H9 (cell line): ENCODE data around the gene TEX22. TPM values are rescaled to one million over a fixed set of nuclear protein-coding genes. Genes with fewer than 3 reads are reported as not detected.

Experiments
- DNase-seq: peaks from one replicate; pipeline ENCODE4 v3.0.0-alpha.2; 2017
- H2AFZ ChIP-seq: one replicate; pipeline ENCODE4 v1.6.1; 2013; ENCODE audit warnings: mild to moderate bottlenecking, low read length, control low read depth, moderate library complexity
- H2AK5ac ChIP-seq: 2 replicates; pipeline ENCODE4 v1.6.1; 2013; ENCODE audit warnings: low read length, control low read depth, mixed read lengths; ENCODE audit not compliant: insufficient read length
- H2BK120ac ChIP-seq: one replicate; pipeline ENCODE4 v1.6.1; 2013; ENCODE audit warnings: low read depth, mild to moderate bottlenecking, low read length, control low read depth, inconsistent platforms; ENCODE audit not compliant: poor library complexity, severe bottlenecking
- H2BK12ac ChIP-seq: 2 replicates; pipeline ENCODE4 v1.6.1; 2013; ENCODE audit warnings: low read length, control low read depth, mixed read lengths, low read depth; ENCODE audit not compliant: insufficient read length
- H2BK15ac ChIP-seq: 2 replicates; pipeline ENCODE4 v1.6.1; 2013; ENCODE audit warnings: low read depth, low read length, control low read depth
- H2BK20ac ChIP-seq: one replicate; pipeline ENCODE4 v1.6.1; 2013; ENCODE audit warnings: low read depth, mild to moderate bottlenecking, low read length, control low read depth, inconsistent platforms; ENCODE audit not compliant: poor library complexity, severe bottlenecking
- H2BK5ac ChIP-seq: 2 replicates; pipeline ENCODE4 v1.6.1; 2013; ENCODE audit warnings: low read length, control low read depth, mixed read lengths; ENCODE audit not compliant: insufficient read length
- H3K14ac ChIP-seq: 2 replicates; pipeline ENCODE4 v1.6.1; 2013; ENCODE audit warnings: low read length, control low read depth; ENCODE audit not compliant: insufficient read depth
- H3K18ac ChIP-seq: 2 replicates; pipeline ENCODE4 v1.6.1; 2013; ENCODE audit warnings: low read depth, mild to moderate bottlenecking, mixed read lengths, low read length, control low read depth; ENCODE audit not compliant: insufficient read length
- H3K23ac ChIP-seq: 2 replicates; pipeline ENCODE4 v1.6.1; 2013; ENCODE audit warnings: low read length, control low read depth, mixed read lengths, low read depth; ENCODE audit not compliant: insufficient read length
- H3K23me2 ChIP-seq: 2 replicates; pipeline ENCODE4 v1.6.1; 2013; ENCODE audit warnings: low read depth, mild to moderate bottlenecking, mixed read lengths, low read length, control low read depth; ENCODE audit not compliant: insufficient read length, poor library complexity, severe bottlenecking
- H3K27ac ChIP-seq: 2 replicates; pipeline ENCODE4 v1.5.1; 2013; ENCODE audit warnings: low read length, control low read depth, mixed read lengths, low read depth; ENCODE audit not compliant: insufficient read length
- H3K27me3 ChIP-seq: 2 replicates; pipeline ENCODE4 v1.6.1; 2013; ENCODE audit warnings: low read length, control low read depth, inconsistent platforms; ENCODE audit not compliant: insufficient read depth
- H3K4ac ChIP-seq: 2 replicates; pipeline ENCODE4 v1.6.1; 2013; ENCODE audit warnings: low read depth, mild to moderate bottlenecking, control low read depth, inconsistent platforms, low read length, moderate library complexity
- H3K4me1 ChIP-seq: 2 replicates; pipeline ENCODE4 v1.6.1; 2013; ENCODE audit warnings: low read length, control low read depth, inconsistent platforms; ENCODE audit not compliant: insufficient read depth
- H3K4me2 ChIP-seq: 2 replicates; pipeline ENCODE4 v1.6.1; 2013; ENCODE audit warnings: low read length, control low read depth, mixed read lengths; ENCODE audit not compliant: insufficient read length, insufficient read depth
- H3K56ac ChIP-seq: 2 replicates; pipeline ENCODE4 v1.6.1; 2013; ENCODE audit warnings: low read depth, mild to moderate bottlenecking, mixed read lengths, low read length, control low read depth; ENCODE audit not compliant: insufficient read length
- H3K79me1 ChIP-seq: 2 replicates; pipeline ENCODE4 v1.6.1; 2013; ENCODE audit warnings: low read depth, mild to moderate bottlenecking, moderate library complexity, low read length, control low read depth, inconsistent platforms; ENCODE audit not compliant: insufficient read depth, poor library complexity, severe bottlenecking
- H3K79me2 ChIP-seq: 2 replicates; pipeline ENCODE4 v1.6.1; 2013; ENCODE audit warnings: low read length, control low read depth, inconsistent platforms; ENCODE audit not compliant: insufficient read depth
- H3K9ac ChIP-seq: 2 replicates; pipeline ENCODE4 v1.6.1; 2013; ENCODE audit warnings: low read length, control low read depth, mixed read lengths; ENCODE audit not compliant: insufficient read length; ENCODE audit errors: extremely low read depth
- H3K9me3 ChIP-seq: one replicate; pipeline ENCODE4 v1.6.1; 2013; ENCODE audit warnings: low read depth, low read length, inconsistent platforms; ENCODE audit not compliant: control insufficient read depth
- H3T11ph ChIP-seq: one replicate; pipeline ENCODE4 v1.6.1; 2013; ENCODE audit warnings: mild to moderate bottlenecking, low read length, control low read depth, inconsistent platforms
- H4K20me1 ChIP-seq: one replicate; pipeline ENCODE4 v1.6.1; 2013; ENCODE audit not compliant: control insufficient read depth, insufficient read length, insufficient read depth
- H4K5ac ChIP-seq: 2 replicates; pipeline ENCODE4 v1.6.1; 2013; ENCODE audit warnings: low read depth, mild to moderate bottlenecking, mixed read lengths, low read length, control low read depth; ENCODE audit not compliant: insufficient read length
- H4K8ac ChIP-seq: replicated peaks from 2 replicates; pipeline ENCODE4 v1.6.1; 2013; ENCODE audit warnings: low read length, control low read depth, mixed read lengths, low read depth; ENCODE audit not compliant: insufficient read length
- H4K91ac ChIP-seq: 2 replicates; pipeline ENCODE4 v1.6.1; 2013; ENCODE audit warnings: low read depth, mild to moderate bottlenecking, moderate library complexity, mixed read lengths, low read length, control low read depth; ENCODE audit not compliant: insufficient read length
- H3K27ac Mint-ChIP-seq, 3 experiments: 2 replicates in 2 of 3; 3 replicates in 1 of 3; pipeline ENCODE4 v1.8.0; 2020 to 2021; ENCODE audit warnings: mixed read lengths in 3 of 3, mild to moderate bottlenecking in 1 of 3, moderate library complexity in 1 of 3
- H3K27me3 Mint-ChIP-seq: 2 replicates; pipeline ENCODE4 v1.8.0; 2021; ENCODE audit warnings: low read depth, mild to moderate bottlenecking, moderate library complexity, mixed read lengths
- H3K36me3 Mint-ChIP-seq, 3 experiments: 2 replicates in 2 of 3; 3 replicates in 1 of 3; pipeline ENCODE4 v1.8.0; 2020 to 2021; ENCODE audit warnings: low read depth in 3 of 3, mixed read lengths in 3 of 3; ENCODE audit not compliant: insufficient read depth in 1 of 3
- H3K4me1 Mint-ChIP-seq, 2 experiments: 2 replicates each; pipeline ENCODE4 v1.8.0; 2020; ENCODE audit warnings: mixed read lengths in 2 of 2
- H3K4me3 Mint-ChIP-seq, 2 experiments: 2 replicates in 1 of 2; 3 replicates in 1 of 2; pipeline ENCODE4 v1.8.0; 2020 to 2021; ENCODE audit warnings: mild to moderate bottlenecking in 2 of 2, mixed read lengths in 2 of 2, moderate library complexity in 1 of 2
- H3K9me3 Mint-ChIP-seq, 2 experiments: 2 replicates in 1 of 2; 3 replicates in 1 of 2; pipeline ENCODE4 v1.8.0; 2020; ENCODE audit warnings: mild to moderate bottlenecking in 2 of 2, mixed read lengths in 2 of 2, moderate library complexity in 1 of 2
- CTCF ChIP-seq: fragments of 200-600 bp; sonication (generic); conservative IDR thresholded peaks from 3 replicates; pipeline ENCODE4 v1.8.0; 2021; ENCODE audit warnings: antibody characterized with exemption, mild to moderate bottlenecking
- WGBS: extraction: QIAGEN DNeasy Blood & Tissue Kit; methylation state at CpG from one replicate; pipeline ENCODE4 v1.1.7; 2013; ENCODE audit warnings: missing lambda C conversion rate, low lambda C conversion rate, mixed read lengths; ENCODE audit not compliant: insufficient read length; ENCODE audit errors: extremely low coverage; 5-methylcytosine and 5-hydroxymethylcytosine counted together
- total RNA-seq: library from RNA; stranded (reverse); gene quantifications from 2 replicates; pipeline ENCODE4 v1.2.1, GENCODE V29; 2021

TEX22 gene
- total RNA-seq, 1 experiment from 2014 or later: 0.83 TPM

GRCh38 chr14:105348945-105349699 lies 49.2 kb upstream of the TEX22 start:
- peaks cover 8 to 12% of the 10 kb centered on the region in 2 experiments for H3K4me1 Mint-ChIP-seq
- no peak overlapping the region for H3K27ac Mint-ChIP-seq
- no peak overlapping the region for H2BK12ac ChIP-seq
- H3K27me3 Mint-ChIP-seq: no peaks in the 10 kb centered on the region
- no peak overlapping the region for H2AK5ac ChIP-seq
- H3K27ac ChIP-seq: no peak overlapping the region
- no peaks in the 10 kb centered on the region for H3K27me3 ChIP-seq
- no peak overlapping the region for H3K18ac ChIP-seq
- no peak overlapping the region for H3K56ac ChIP-seq
- H3K14ac ChIP-seq: no peak overlapping the region; the same call in 1 of the 2 replicates
- no peak overlapping the region for H3K9ac ChIP-seq
- no peak overlapping the region for H2BK20ac ChIP-seq
- no peaks in the 10 kb centered on the region for H3K4me1 ChIP-seq
- no peak overlapping the region for H3K23ac ChIP-seq
- peaks cover 9 to 12% of the 10 kb centered on the region in 2 experiments; a peak in 3 of 5 replicates for H3K9me3 Mint-ChIP-seq
- WGBS: no CpG with 5 or more reads among the region's 19 CpGs
- no peak overlapping the region for H4K91ac ChIP-seq
- TF ChIP-seq CTCF: no peak
- peaks cover 5 to 7% (median 5%) of the 10 kb centered on the region in 3 experiments; a peak in 6 of 7 replicates for H3K36me3 Mint-ChIP-seq
- DNase-seq: no peak
- no peak overlapping the region for H2BK15ac ChIP-seq
- peaks cover 3% of the 10 kb centered on the region; the same call in 1 of the 2 replicates for H3K79me2 ChIP-seq
- no peak overlapping the region for H2BK5ac ChIP-seq
- no peak overlapping the region for H3K4ac ChIP-seq
- H3K79me1 ChIP-seq: no peaks in the 10 kb centered on the region
- H3K23me2 ChIP-seq: no peaks in the 10 kb centered on the region
- H3K4me3 Mint-ChIP-seq: no peak overlapping the region
- no peaks in the 10 kb centered on the region for H4K20me1 ChIP-seq
- H3K9me3 ChIP-seq: no peaks in the 10 kb centered on the region
- no peak overlapping the region for H2AFZ ChIP-seq
- H3K4me2 ChIP-seq: no peak overlapping the region
- no peak overlapping the region for H4K5ac ChIP-seq
- H3T11ph ChIP-seq: no peak overlapping the region
- no peak overlapping the region for H2BK120ac ChIP-seq
- no peak overlapping the region for H4K8ac ChIP-seq
